ENCODE results near the gene NUDT1.

NUDT1 gene

DNA sequence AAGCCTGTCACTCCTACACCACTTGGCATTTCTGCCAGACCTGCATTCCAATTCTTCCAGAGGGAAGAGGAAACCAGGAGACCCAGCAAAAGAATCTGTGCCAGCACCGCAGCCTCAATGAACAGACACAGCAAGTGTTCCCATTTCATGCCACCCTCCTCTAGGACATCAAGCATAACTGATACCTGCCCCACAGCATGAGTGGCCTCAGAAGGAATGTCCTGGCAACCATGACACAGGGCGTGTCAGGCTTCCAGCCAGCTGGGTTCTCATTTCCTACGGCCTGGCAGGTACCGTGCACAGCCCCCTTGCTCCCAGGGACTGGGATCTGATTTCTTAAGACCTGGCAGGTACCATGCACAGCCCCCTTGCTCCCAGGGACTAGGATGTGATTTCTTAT is 17.1 kb upstream of the NUDT1 start:
- no peak for DNase-seq

GRCh38 chr7:2225336-2225735 is 16.7 kb upstream of the NUDT1 start:
- DNase-seq, result no peak

- DNase-seq, result no peak
These were observed 16.2 kb upstream of the NUDT1 start for GRCh38 chr7:2225830-2226229.

DNA sequence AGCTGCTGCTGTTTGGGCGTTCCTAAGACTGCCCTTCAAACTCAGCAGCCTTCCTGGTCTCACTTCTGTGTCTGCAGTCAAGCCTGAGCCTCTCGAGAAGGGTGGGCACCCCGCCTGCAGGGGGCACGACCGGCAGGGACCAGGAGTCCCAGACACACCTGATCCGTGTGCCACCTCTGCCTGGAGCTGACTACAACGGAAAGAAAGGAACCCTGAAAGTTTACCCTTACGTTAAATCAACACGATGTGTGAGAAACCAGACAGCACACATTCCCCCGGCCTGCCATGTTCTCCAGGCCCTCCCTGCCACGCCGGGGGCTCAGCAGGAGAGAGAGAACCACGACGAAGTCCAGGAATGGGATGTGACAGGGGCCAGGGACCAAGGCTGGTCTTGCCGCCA is 14.3 kb upstream of the NUDT1 start:
- no peak for DNase-seq

DNA sequence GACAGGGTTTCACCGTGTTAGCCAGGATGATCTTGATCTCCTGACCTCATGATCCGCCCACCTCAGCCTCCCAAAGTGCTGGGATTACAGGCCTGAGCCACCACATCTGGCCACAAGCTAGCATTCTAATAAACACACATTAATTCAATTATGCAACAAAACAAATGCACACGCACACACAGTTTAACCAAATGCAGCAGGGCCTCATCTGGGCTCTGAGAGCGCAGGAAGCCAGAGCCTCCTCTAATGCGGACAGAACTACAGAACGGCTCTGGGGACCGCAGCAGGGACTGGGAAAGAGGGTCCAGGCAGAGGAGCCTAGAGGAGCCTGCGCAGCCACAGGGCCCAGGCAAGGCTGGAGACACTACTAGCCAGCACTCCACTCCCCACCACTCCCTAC is 13.1 kb upstream of the NUDT1 start:
- DNase-seq, result no peak

- no peak for DNase-seq
These were observed 12.6 kb upstream of the NUDT1 start for GRCh38 chr7:2229467-2229866.

DNA sequence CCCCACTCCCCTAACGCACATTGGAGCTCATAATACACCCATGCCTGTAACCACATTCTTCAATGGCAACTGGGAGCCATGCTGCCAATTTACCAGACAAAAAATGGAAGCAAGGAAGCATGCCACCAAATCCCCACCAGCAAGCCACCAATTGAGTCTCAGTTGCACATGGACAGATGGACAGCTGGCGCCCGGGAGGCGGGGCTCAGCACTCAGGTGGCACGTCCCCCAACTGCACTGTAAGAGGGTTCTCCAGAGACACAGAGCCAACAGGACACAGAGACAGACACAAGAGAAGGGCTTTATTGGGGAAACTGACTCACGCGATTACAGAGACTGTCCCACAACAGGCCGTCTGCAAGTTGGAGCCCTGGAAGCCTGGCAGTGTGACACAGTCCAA is 11.8 kb upstream of the NUDT1 start:
- no peak for DNase-seq

DNA sequence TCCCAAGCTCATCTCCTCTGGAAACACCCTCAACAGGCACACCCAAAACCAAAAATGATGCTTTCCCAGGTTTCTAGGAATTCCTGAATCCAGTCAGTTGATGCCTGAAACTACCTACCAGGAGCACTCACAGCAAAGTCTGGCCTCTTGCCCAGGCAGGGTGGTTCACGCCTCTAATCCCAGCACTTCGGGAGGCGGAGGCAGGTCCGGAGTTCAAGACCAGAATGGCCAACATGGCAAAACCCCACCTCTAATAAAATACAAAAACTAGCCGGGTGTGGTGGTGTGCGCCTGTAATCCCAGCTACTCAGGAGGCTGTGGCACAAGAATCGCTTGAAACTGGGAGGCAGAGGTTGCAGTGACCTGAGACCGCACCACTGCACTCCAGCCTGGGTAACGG is 11.1 kb upstream of the NUDT1 start:
- no peak for DNase-seq

- DNase-seq, result no peak
These were observed 9.8 kb upstream of the NUDT1 start for GRCh38 chr7:2231992-2232765.

- peak; percentile 87 for DNase-seq
These were observed 9.1 kb upstream of the NUDT1 start, which contains the start of gene MAD1L1 for GRCh38 chr7:2232766-2233520. Gene MAD1L1 (minus strand): TSS chr7:2232945. CDS start chr7:2230133, 2,812 bp downstream.

GRCh38 chr7:2233926-2234325 is 8.1 kb upstream of the NUDT1 start:
- DNase-seq, result no peak

GRCh38 chr7:2237109-2237602 is 4.9 kb upstream of the NUDT1 start:
- no peak for DNase-seq

DNA sequence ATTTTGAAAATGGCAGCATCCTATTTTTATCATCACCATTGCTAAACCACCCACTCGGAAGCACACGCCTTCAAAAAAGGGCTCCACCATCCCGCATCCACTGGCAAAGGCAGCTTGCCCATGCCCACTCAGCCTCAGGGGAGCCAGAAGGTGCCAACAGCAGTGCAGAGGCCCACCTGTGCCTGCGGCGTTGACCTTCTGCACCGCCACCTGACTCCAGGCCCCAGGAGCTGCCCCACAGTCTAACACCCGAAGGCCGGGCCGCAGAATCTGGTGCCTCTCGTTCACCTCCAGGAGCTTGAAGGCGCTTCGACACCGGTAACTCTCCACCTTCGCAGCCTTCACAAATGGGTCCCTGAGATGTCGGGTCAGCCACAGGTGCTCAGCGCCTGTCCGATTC is 2.8 kb upstream of the NUDT1 start:
- DNase-seq, result no peak

- no peak for DNase-seq
These were observed 759 bp downstream of the NUDT1 start for GRCh38 chr7:2242541-2243429.

- no peak for DNase-seq
These were observed 1.4 kb downstream of the NUDT1 start for GRCh38 chr7:2243458-2243857.

GRCh38 chr7:2244404-2244995 is 2.5 kb downstream of the NUDT1 start:
- no peak for DNase-seq

GRCh38 chr7:2245883-2246675 is 4.1 kb downstream of the NUDT1 start:
- DNase-seq, result no peak

DNA sequence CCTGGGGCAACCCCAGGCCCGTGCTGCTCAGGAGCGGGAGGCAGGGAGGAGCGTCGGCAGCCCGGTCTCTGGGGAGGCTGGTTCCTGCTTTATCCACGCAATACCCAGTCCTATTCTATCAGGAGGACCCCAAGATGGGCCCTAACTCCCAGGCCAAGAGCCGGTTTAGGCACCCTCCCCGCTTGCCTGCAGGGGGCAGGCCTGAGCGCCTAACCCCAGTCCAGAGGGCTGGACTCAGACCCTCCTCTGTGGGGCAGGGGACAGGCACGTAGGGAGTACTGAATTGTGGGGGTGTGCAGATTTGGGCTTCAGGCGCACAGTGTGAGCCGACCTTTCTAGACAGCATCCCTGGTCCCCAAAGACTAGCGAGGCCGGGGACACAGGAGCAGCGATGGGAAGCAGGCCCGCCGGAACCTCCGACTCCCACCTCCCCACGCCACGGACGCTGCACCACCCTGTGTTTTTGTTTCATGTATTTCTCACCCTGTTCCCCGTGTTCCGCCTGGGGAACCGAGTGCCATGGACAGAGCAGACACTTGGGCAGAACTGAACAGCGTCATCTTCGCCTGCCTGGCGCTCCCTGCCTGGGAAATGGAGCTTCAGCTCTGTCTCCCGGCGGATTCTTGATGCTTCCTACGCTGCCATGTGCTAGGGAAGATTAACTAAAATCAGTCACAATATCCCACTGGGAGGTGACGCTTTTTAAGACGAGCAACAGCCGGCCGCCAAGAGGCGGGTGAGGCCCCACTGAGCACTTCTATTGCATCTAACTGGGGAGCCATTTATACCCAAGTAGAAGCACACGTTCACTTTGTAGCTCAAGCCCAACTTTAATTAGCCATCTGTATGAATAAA is 5.3 kb downstream of the NUDT1 start:
- no peak for DNase-seq

DNA sequence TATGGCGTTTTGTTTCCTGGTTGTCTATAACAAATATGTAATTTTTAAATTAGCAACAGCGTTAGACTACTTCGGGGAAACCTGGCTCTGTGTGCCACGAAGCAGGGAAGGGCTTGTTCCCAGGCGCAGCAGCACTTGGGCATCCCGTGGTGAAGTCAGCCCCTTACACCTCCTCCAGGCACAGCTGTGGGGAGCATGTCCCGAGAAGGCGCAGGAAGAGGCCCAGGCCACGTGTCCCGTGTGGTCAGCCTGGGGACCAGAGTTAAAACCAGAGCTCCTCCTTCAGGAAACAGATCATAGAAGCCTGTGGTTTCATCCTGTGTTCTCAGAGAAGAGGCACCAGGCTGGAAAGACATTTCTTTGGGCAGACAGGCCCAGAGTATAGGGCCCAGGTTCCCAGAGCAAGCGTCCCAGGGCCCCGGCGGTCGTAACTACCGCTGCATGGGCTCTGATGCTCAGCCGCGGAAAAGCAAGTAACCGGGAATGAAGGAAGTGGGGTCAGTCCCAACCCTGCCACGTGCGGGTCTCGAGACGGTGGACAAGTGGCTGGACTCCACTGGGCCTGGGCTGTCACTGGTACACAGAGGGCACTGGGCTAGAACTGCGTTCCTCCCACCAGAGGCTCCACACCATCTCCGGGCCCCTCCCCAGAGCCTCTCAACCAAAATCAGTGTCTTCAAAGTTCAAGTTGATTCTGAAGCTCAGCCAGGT is 7.1 kb downstream of the NUDT1 start:
- peak; percentile 75 for DNase-seq

GRCh38 chr7:2249744-2250323 is 7.8 kb downstream of the NUDT1 start:
- DNase-seq, result no peak
